ES-I3 (cell line): ENCODE results near the gene TTC6.

Experiments
- H3K36me3 ChIP-seq: 2 replicates; pipeline ENCODE4 v1.6.1; 2013; ENCODE audit warnings: mild to moderate bottlenecking, low read length, control low read depth, moderate library complexity; ENCODE audit not compliant: insufficient read depth
- H3K4me1 ChIP-seq: 2 replicates; pipeline ENCODE4 v1.6.1; 2013; ENCODE audit warnings: mild to moderate bottlenecking, control low read depth, low read length; ENCODE audit not compliant: insufficient read depth
- H3K9ac ChIP-seq: 2 replicates; pipeline ENCODE4 v1.6.1; 2013; ENCODE audit warnings: low read depth, mild to moderate bottlenecking, low read length, moderate library complexity
- H3K9me3 ChIP-seq: 2 replicates; pipeline ENCODE4 v1.6.1; 2013; ENCODE audit warnings: mild to moderate bottlenecking, low read length, moderate library complexity; ENCODE audit not compliant: control insufficient read depth, insufficient read depth

The TTC6 gene

DNA sequence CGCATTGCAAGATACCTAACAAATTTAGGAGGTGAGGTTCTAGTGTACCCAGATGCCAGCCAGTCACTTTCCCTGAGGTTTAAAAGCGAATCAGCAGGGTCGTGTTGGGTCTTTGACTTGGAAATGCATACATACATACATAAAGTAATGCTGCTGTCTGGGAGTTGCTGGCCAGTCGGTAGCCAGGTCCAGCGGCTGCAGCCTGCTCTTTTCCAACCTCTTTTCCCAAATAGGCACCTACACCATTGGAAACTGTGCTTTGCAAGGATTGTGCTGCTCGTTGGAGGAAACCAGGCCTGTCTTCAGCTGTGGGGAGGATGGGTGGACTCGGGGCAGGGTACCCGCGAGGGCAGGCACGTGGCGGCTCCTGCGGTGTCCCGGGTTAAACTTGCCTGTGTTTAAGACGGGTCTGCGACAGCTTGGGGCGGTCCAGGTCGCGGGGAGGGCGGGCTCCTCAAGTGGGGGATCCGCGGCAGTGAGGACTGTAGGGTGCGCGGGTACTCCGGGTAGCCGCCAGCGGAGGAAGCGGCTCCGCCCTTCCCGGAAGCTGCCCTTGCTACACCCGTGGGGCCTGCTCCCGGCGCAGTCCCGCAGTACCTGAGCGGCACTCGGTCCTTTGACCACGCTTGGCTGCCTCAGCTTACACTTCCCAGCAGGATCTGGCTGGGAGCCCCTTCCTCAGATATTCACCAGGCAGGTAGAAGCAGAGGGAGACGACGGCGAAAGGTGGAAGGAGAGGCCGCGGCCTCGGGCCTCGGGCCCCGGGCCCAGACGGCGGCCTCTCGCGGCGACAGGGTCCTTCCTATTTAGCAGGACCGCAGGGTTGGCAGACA lies 2.7 kb downstream of the TTC6 start:
- H3K9ac ChIP-seq, result peak overlapping the region; percentile 57; the same call in 1 of the 2 replicates
- H3K9me3 ChIP-seq, result no peaks in the 10 kb centered on the region
- H3K4me1 ChIP-seq, result no peaks in the 10 kb centered on the region
- H3K36me3 ChIP-seq, result no peaks in the 10 kb centered on the region

DNA sequence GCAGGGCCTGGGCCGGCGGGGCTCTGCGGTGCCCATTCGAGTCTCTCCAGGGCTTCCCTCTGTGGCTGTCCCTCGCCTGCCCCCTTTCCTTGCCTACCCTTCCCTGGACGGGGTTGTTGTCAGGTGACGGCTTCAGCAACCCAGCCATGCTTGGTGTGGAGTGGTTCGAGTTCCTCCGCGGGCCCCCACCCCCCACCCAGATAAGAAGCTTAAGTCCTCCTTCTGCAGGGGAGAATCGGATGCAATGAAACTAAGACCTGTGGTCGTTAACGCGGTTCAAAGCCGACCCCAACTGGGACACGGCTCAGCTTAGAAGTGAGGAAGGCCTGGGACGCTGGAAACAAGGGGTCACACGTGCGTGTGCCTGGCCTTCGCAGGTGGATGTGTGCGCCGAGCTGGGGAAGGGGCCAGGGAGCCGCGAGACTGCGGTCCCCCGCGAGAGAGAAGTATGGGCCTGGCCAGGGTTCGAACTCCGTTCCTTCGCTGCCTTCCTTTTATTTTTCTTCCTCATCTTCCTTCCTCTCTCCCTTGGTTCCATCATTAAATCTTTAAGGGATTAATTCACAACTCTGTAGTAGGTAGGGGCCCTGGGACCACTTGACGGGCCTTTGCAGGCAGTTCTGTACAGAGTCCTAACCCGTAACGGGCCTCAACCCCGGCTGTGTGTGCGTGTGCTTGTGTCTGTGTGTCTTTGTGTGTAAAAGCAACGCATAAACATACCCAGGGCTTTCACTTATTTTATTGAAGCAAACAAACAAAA lies 3.5 kb downstream of the TTC6 start:
- Histone ChIP-seq H3K4me1 (no peaks in the 10 kb centered on the region), H3K9ac (peak overlapping the region; percentile 57; the same call in 1 of the 2 replicates), H3K36me3 (no peaks in the 10 kb centered on the region), H3K9me3 (no peaks in the 10 kb centered on the region)

DNA sequence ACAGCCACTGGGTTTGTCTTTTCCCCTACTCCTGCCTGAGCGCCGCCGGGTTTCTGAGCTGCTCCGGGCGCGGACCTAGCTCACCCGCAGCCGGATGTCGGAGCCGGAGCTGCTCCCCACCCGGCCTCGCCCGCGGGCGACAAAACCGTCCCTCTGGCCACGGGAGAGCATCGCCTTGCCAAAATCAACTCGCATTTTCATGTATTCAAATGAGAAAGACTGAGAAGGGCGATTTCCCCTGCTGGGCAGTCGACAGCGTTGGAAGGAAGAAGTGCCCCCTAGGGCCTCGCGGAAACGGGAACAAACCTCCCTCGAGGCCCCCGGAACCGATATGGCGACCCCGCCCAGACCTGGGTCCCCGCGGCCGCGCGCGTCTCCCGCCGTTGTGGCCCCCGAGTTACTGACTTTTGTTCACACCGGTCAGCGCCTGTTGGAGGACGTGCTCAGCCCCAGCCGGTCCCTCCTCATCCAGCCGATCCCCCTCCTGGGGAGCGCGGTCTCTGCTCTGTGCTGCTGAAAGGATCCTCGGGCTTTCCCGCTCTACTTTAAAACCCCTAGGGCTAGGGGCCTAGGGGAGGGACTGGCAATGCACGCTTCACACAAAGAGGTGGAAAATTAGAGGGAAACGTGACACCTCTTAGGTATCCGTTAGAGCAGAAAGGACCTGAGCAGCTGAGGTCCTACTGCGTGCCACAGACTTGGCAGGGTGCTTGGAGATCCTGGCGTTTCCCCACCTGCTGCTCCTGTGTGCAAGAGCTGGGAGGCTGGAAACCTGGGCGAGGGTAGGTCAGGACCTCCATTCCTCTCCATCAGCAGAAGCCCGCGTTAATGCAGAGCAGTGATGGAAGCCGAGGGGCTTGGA lies 4.3 kb downstream of the TTC6 start:
- Histone ChIP-seq H3K36me3 (no peaks in the 10 kb centered on the region), H3K9ac (peak overlapping the region; percentile 57; the same call in 1 of the 2 replicates), H3K4me1 (no peaks in the 10 kb centered on the region), H3K9me3 (no peaks in the 10 kb centered on the region)

DNA sequence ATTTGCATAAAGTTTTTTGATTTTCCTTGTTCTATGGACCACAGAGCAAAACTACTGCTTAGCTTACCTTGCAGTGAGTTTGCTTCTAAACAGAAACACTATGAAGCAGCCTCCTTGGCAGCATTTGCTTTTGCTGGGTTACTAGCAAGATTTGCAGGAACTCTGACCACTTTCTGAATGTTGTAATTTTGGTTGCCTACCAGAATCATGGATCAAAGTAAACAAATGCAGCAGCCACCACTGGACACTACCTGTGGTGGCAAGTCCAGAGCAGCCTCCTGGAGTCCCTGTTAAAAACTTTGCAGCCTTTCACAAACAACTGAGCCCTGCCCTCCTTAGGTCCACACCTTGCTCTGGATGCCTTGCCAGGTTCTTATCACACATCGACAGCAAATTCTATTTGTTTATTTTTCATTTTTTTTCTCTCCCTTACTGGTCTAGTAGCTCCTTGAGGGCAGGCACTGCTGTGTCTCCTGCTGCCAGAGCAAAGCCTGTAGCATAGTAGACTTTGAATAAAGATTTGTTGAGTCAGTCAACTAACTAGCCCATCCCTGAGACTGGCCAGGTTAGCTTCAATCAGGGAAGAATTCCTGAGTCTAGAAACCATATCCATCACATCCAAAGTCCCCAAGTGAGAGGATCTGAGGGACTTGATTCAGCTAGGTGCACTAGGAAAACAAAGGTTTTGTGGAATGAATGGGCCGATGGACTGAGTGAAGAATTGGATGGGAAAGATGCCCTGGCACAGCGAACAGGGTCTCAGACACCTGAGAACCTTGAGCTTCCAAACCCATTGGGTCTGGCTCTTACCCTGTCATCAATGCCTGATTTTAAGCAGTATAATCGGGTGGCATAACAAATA lies 5.7 kb downstream of the TTC6 start:
- no peaks in the 10 kb centered on the region for H3K9me3 ChIP-seq
- no peak overlapping the region for H3K9ac ChIP-seq
- no peaks in the 10 kb centered on the region for H3K4me1 ChIP-seq
- H3K36me3 ChIP-seq, result no peaks in the 10 kb centered on the region

DNA sequence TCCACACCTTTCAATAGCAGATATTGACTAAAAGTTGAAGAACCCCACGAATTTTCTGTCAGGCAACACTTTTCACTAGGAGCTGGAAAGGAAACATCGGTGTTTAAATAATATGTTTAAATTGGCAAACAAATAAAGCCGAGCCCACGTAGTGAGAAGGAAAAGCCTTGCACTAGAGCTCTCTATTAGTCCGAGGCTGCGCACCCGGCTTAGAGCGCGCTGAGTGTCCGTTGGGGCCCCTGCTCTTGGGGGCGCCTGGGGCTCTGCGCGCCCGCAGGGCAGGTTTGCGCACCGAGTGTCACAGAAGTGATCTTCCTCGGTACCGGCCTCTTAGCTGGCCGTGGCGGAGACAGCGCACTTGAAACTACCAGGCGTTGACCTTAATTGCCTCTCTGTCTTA lies 6.4 kb downstream of the TTC6 start:
- H3K36me3 ChIP-seq, result no peaks in the 10 kb centered on the region
- H3K4me1 ChIP-seq, result no peaks in the 10 kb centered on the region
- H3K9me3 ChIP-seq, result no peaks in the 10 kb centered on the region
- H3K9ac ChIP-seq, result no peak overlapping the region

DNA sequence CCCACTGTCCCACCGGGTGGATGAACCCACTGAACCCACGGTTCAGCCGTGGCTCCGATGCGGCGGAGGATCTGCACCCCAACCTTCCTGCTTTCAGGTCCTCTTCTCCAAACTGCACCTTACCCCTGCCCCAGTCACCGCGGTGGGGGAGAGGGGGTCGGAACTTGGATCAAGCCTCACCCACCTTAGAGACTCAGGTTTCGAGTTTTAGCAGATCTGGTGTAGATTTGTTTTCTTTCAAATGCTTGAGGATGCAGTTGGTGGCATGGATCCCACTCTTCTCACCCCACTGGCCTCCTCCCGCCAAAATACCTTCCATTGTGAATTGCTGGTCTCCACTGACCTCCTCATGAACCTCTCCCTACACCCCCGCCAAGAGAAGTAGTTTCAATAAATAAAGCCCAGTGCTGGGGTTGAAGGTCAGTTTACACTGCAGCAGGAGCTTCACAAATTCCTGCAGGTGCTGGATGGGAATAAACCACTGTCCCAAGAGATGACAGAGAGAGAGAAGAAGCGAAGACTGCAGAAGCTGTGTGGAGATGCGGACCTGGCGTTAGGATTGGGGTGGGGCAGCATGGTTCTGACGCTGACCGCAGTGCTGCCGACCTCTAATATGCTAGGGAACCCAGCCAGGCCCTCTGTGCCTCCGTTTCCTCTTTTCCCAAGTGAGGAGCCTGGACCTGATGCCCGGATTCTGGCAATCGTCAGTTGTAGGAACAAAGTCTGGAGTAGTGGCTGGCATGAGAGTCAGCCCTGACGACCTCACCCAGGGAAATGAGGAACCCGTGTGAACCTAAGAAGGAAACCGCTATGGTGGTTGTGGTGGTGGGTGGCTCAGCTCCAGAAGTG lies 7.4 kb downstream of the TTC6 start:
- H3K9ac ChIP-seq, result no peak overlapping the region
- no peaks in the 10 kb centered on the region for H3K36me3 ChIP-seq
- no peaks in the 10 kb centered on the region for H3K4me1 ChIP-seq
- H3K9me3 ChIP-seq, result no peaks in the 10 kb centered on the region

DNA sequence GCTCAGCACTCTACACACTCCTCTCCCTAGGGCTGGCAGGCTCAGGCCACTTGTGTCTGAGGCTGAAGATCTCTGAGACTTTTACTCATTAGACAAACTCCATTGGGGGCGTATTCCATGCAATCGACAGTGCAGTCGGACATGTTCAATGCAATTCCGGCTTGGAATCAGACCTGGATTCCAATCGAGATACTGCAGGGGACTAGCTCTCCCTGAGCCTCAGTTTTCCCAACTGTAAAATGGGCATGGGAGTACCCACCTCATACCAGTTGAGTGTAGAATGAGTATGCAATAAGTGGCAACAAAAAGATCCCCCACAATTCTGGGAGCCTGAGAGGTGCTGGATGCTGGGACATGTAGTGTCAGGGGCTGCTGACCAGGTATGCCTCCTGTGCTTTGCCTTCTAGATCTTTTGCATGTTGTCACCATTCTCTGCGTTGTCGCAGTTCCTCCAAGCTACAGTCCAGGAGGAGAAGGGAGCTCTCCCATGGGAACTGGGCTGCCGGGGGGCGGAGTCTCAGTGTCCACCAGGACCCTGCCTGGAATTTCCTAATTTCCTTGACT lies 8.3 kb downstream of the TTC6 start:
- Histone ChIP-seq H3K36me3 (no peaks in the 10 kb centered on the region), H3K4me1 (no peaks in the 10 kb centered on the region), H3K9me3 (no peaks in the 10 kb centered on the region), H3K9ac (no peak overlapping the region)

DNA sequence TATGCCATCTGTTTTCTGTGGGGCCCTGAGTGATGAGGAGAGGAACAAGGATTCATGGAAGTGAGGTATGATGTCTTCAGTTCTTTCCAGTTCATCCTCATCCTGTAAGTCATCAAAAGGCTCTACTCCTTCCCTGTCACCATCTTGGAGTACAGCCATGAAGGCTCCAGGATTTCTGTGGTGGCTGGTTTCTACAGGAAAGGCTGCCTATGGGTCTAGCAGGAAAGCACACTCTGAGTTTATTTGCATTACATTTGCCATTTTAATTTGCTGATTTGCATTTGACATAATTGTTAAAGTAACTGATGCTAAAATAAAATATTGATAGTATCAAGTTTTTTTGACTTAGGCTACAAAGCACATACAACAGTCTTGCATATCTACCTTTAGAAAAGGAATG lies 11.2 kb downstream of the TTC6 start:
- H3K4me1 ChIP-seq, result no peaks in the 10 kb centered on the region
- no peaks in the 10 kb centered on the region for H3K9me3 ChIP-seq
- no peak overlapping the region for H3K9ac ChIP-seq
- no peaks in the 10 kb centered on the region for H3K36me3 ChIP-seq

DNA sequence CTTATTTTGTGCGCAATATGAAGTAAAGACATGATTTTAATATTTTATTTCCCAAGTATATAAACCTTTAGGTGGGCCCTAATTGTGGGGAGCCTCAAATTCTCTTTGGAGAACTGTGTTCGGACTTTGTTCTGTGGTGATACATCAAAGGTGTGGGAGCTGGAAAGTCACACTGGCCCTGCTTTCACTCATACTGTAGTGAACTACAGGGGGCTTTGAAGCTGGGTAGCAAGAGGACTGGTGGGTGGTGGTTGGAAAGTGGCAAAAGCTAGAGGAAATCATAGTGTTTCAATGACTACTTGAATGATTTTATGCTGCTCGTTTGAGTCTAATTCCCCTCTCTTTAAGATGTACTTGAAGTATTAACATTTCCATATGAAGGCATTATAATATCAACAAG lies 13.2 kb downstream of the TTC6 start:
- Histone ChIP-seq H3K9ac (no peak overlapping the region), H3K36me3 (no peaks in the 10 kb centered on the region), H3K9me3 (no peaks in the 10 kb centered on the region), H3K4me1 (no peaks in the 10 kb centered on the region)

DNA sequence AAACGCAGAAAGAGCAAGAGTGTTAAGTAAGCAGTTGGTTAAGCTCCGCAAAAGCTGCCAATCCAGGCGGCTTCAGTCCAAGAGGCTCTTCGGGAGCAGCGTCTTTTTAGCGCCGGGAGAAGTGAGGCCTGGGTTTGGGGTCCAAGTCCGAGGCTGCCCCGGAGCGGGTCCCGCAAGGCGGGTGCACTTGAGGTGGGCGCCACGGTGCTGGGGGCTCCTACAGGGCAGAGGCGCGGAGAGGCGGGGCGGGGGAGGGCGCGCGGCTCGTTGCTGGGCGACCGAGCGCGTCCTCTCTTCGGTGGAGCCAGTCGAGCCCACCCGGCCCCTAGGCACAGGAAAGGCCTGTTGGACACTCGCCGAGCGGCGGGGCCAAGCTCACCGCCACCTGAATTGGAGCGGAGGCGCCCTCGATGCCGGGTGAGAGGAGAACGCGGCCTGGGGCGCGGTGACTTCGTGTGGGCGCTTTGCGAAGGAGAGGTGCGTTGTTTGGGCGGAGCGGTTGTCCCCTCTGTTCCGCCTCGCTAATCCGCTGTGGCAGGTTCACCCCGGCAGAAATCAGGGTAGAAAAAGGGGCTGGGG lies 15.6 kb downstream of the TTC6 start:
- peaks cover 7% of the 10 kb centered on the region for H3K9me3 ChIP-seq
- H3K9ac ChIP-seq, result no peak overlapping the region; the same call in 1 of the 2 replicates
- H3K4me1 ChIP-seq, result no peaks in the 10 kb centered on the region
- no peaks in the 10 kb centered on the region for H3K36me3 ChIP-seq

DNA sequence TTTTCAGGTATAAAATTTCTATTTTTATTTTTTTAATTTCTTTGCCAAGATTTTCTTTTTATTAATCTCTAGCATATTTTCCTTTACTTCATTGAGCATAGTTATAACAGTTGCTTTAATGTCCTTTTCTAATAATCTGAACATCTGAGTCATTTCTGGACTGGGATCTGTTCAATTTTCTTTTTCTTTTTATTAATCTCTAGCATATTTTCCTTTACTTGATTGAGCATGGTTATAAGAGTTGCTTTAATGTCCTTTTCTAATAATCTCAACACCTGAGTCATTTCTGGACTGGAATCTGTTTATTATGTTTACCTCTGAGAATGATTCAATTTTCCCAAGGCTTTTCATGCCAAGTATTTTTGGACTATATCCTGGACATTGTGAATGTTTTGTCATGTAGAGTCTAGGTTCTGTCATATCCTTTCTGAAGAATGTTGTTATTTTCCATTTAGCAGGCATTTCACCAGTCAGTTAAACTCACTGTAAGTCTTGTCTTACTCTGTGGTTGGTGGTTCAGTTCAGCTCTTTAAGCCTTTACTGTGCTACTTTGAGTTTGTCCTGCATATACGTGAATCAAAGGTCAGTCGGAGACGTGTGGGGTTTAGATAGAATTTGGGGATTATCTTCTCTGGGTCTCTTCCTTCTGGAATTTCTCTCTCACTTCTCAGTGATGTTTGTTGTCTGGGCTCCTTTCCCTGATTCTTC lies 20.3 kb downstream of the TTC6 start:
- H3K9me3 ChIP-seq, result peaks cover 8% of the 10 kb centered on the region

DNA sequence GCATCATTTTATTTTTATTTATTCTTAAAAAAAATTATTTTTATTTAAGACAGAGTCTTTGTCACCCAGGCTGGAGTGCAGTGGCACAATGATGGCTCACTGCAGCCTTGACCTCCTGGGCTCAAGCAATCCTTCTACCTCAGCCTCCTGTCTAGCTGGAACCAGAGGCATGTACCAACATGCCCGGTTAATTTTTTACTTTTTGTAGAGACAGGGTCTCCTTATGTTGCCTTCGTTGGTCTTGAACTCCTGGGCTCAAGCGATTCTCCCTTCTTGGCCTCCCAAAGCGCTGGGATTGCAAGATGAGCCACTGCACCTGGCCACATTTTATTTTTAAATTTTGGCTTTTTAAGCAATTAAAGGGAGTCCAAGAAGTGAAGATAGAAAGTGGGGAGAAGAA lies 21.4 kb downstream of the TTC6 start:
- Histone ChIP-seq H3K4me1 (no peaks in the 10 kb centered on the region), H3K9me3 (peaks cover 12% of the 10 kb centered on the region), H3K9ac (no peak overlapping the region), H3K36me3 (no peaks in the 10 kb centered on the region)

More for the DNA sequence above, 20.3 kb downstream of the TTC6 start:
- no peak overlapping the region for H3K9ac ChIP-seq
- H3K36me3 ChIP-seq, result no peaks in the 10 kb centered on the region
- H3K4me1 ChIP-seq, result no peaks in the 10 kb centered on the region
